ENCODE data around the gene SLC35E3.

DNA sequence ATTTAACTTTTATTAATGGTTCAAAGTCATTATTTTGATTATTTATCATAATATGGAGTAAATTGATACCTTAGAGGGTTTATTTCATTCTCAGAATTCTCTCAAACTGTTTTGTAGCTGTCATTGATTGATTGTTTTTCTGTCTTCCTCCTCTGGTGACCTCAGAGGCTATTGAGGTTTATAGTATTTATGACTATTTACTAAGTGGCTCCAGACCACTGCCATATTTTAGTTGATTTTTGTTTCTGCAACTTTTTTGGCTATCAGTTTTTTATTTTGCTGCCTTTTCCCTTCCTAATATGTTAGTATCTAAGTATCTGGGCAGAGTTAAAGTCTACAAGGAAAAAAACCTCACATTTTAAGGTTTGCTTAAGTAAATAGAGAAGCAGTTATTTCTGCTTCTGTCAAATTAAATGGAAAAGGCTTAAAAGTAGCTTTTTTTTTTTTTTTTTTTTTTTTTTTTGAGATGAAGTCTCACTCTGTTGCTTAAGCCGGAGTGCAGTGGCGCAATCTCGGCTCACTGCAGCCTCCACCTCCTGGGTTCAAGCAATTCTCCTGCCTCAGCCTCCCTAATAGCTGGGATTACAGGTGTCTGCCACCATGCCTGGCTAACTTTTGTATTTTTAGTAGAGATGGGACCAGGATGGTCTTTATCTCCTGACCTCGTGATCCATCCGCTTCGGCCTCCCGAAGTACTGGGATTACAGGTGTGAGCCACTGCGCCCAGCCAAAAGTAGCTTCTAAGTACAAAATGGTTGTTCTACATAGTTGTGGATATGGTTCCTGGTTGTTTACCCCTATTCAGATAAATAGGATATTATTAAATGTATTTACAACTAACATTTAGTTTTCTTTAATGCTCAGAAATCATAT, 70.2 kb downstream of the SLC35E3 start:
- TF ChIP-seq, protein P1, sequence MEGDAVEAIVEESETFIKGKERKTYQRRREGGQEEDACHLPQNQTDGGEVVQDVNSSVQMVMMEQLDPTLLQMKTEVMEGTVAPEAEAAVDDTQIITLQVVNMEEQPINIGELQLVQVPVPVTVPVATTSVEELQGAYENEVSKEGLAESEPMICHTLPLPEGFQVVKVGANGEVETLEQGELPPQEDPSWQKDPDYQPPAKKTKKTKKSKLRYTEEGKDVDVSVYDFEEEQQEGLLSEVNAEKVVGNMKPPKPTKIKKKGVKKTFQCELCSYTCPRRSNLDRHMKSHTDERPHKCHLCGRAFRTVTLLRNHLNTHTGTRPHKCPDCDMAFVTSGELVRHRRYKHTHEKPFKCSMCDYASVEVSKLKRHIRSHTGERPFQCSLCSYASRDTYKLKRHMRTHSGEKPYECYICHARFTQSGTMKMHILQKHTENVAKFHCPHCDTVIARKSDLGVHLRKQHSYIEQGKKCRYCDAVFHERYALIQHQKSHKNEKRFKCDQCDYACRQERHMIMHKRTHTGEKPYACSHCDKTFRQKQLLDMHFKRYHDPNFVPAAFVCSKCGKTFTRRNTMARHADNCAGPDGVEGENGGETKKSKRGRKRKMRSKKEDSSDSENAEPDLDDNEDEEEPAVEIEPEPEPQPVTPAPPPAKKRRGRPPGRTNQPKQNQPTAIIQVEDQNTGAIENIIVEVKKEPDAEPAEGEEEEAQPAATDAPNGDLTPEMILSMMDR (IDR thresholded peaks at IDR 0.05 in 4 of 5, conservative IDR thresholded peaks at IDR 0.05 in 1 of 5), result no peak
- no peak for TF ChIP-seq POLR2A (IDR thresholded peaks at IDR 0.05)
